Stimulated activated CD4-positive, alpha-beta T cell treated with anti-CD3 and anti-CD28 coated beads, Interleukin-15, amount 100 ng/mL, for 24 hours (primary cell): Measurements from ENCODE around the gene FAM149B1.
"Not testable (repeated sequence)": the region's sequence is repeated elsewhere in the genome, so short reads cannot be mapped to it uniquely, and the experiment has no call there.

Experiments used
- DNase-seq: peaks from one replicate; pipeline ENCODE4 v3.0.0-alpha.2; 2020

Gene FAM149B1

GRCh38 chr10:73238990-73239566 lies 71.2 kb downstream of the FAM149B1 start:
- DNase-seq = no peak

GRCh38 chr10:73239908-73240307 lies 72.0 kb downstream of the FAM149B1 start:
- DNase-seq = no peak

- DNase-seq = no peak
Measured at GRCh38 chr10:73244866-73245477, 77.1 kb downstream of the FAM149B1 start.

DNA sequence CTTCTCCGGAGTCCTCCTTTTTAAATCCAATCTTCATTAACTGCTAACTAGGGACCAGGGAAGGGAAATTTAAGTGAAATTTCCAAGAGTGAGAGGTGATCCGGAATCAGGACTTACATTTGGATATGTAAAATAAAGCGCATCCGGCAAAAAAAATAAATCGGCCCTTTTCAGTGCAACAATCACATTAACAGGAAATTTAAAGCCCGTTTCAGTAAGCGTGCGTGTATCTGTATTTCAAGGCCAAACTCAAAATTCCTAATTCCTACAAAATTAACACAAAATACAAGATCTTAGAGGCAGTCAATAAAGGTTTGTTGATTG lies 78.4 kb downstream of the FAM149B1 start:
- no peak for DNase-seq

DNA sequence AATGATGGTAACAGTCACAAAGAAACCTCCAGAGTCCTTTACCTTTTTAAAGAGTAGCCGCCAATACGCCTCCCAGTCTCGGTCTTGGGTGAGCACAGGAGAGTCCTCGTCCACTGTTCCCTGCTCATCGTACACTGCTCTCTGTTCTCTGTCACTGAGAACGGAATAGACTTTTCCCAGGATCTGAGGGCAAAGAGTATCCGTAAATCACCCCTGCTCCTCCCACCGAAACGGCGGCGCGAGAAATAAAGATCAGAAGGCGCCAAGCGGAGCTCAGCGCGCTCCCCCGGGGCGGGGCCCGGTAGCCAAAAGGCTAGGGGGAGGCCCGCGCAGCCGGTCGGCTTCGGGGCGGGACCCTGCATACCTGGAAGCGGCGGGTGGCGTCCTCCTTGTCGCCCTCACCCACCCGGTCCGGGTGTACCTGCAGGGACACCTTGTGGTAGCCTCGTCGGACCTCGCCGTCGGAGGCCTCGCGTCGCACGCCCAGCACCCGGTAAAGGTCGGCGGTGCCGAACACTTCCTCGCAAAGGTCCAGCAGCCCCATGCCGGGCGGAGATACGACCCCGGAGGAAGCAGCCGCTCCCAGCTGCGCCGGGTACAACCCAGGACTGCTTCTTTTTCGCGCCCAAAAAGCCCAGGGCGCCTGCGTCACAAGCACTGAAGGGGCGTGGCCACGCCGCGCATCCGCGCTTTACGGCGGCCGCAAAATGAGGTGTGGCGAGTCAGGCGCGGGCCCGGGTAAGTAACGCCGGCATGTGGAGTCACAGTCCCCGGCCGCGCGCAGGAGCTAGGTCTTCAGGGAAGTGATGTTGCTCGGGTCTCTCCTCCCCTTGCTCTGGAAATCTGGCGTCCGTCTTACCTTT lies 79.0 kb downstream of the FAM149B1 start, which contains the start of gene DNAJC9:
TSS of gene DNAJC9 (minus strand) at position 610 of the 863 bp plus-strand sequence. CDS start at position 544, 66 bp downstream.
- peak; percentile 97 for DNase-seq

DNA sequence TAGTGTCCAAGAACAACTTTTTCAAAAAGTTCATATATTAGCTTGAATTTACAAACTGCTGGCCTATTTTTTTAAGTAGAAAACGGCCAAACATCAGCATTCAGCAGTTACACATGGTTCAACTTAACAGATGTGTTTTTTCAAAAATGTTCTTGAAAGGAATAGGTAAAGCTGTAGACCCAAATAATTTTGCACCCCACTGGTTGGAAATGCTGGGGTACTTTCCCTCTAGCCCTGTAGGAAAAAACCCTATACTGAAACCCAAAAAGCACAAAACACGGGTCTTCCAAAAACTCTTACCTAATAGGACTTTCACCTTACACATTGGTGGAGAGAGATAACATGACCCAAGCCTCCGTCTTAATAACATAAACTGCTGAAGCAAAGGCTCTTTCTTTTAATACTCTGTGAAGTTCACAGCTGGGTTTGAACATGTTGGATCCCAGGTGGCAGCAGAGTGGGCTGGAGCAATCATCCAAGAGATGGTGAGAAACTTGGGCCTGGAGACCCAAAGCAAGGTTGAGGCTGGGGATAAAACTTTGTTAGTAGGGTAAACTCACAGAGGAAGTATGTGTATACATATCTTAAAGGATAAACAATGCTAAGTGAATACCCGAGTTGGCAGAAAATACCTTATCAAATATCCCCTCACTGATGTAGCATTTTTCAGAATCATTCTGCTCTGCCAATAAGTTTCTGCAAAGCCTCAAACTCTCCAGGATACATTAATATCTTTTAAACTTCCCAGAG lies 79.8 kb downstream of the FAM149B1 start:
- DNase-seq = peak; percentile 13

GRCh38 chr10:73248259-73248724 lies 80.4 kb downstream of the FAM149B1 start:
- no peak for DNase-seq

DNA sequence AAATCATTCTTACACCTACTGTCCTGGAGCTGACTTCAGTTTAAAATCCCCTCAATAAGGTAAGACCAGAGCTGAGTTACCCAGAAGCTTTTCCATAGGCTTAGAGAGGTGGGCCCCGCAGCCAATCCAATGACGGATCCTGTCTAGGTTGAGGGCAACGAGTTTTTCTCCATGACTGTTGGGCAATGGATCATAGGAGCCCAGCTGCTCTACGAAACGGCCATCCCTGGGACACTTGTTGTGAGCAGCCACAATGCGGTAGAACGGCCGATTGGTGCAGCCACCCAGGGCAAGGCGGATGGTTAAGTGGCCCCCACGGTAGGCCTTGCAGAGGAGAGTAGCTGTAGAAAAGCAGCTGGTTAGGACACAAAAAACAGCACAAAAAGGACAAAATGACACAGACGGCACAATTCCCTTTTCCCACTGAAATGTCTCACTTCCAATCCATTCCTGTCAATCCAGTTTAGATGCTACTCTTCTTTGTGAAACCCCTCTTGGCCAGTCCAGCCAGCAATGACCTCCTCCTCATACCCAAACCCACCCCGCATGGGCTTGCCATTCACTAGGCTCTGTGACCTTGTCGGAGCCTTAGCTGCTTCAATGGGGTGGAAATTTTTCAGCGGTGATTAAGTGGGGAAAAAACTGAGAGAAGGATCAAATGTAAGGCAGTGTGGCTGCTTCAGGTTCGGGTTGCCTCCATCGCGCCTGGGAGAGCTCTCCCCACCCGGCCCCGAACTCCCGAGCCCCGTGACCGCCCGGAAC lies 83.9 kb downstream of the FAM149B1 start:
- DNase-seq = peak; percentile 18

DNA sequence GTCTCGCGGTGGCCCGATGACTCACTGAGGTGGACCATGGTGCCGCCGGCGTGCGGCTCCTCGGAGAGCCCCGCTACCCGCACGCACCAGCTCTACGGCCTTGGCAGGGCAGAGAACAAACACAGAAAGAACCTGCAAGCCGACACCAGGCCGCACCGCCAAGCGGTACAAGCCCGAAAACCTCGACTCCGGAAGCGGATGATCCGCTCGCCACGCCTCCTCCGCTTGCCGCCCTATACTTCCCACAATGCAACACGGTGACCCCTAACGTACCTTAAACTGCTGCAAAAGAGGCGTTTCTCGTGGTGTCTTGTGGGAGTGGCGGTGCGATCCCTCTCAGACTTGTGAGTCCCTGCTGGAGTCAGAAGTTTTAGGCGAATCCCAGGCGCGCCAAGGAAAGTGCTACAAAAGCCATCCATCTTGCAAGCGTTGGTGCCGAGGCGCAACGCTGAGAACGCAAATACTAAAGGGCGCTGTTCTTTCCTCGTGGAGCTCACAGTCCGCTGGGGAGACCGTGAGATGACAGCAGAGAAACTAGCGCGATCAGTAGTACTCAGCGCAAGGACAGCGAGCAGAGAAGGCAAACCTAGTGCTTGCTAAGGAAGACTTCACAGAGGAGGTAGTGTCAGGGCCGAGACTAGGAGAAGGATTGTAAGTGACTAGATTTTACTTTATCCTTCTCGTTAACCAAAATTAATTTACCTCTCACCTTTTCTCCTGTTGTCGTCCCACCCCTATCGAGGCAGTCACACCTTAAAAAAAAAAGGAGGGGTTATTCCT lies 84.7 kb downstream of the FAM149B1 start, which contains the start of gene MRPS16:
TSS of gene MRPS16 (minus strand) at position 200 of the 780 bp plus-strand sequence. CDS start at position 38, 162 bp downstream.
- DNase-seq = peak; percentile 95

DNA sequence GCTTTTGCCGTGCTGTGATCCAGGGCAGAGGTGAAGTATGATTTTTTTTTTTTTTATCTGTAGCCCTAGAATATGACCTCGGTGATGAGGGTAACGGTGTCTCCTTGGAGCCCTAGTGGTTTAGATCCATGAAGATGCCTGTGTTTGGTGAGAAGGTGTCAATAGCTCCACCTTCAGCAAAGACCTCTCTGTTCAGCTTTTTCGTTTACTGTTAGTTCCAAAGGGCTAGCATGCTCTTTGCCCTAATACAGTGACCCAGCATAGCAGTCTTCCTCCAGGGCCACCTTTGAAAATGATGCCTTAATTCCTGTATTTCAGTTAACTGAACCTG lies 85.3 kb downstream of the FAM149B1 start:
- DNase-seq = no peak

- not testable (repeated sequence) for DNase-seq
Measured at GRCh38 chr10:73258612-73259011, 90.7 kb downstream of the FAM149B1 start.

DNA sequence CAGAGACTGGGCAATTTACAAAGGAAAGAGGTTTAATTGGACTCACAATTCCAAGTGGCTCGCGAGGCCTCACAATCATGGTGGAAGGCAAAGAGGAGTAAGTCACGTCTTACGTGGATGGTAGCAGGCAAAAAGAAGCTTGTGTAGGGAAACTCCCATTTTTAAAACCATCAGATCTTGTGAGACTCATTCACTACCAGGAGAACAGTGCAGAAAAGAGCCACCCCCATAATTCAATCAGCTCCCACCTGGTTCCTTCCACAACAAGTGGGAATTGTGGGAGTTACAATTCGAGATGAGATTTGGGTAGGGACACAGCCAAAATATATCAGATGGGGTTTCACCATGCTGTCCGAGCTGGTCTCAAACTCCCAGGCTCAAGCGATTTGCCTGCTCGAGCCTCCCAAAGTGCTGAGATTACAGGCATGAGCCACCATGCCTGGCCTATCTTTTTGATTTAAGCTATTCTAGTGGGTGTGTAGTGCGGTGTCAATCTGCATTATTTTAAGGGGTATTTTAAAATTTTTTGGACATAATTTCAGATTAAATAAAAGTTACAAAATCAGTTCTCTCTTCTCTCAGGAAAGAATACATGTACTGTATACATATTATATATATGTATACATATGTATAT lies 93.6 kb downstream of the FAM149B1 start:
- no peak for DNase-seq

- DNase-seq = no peak
Measured at GRCh38 chr10:73262105-73262730, 94.3 kb downstream of the FAM149B1 start.

DNA sequence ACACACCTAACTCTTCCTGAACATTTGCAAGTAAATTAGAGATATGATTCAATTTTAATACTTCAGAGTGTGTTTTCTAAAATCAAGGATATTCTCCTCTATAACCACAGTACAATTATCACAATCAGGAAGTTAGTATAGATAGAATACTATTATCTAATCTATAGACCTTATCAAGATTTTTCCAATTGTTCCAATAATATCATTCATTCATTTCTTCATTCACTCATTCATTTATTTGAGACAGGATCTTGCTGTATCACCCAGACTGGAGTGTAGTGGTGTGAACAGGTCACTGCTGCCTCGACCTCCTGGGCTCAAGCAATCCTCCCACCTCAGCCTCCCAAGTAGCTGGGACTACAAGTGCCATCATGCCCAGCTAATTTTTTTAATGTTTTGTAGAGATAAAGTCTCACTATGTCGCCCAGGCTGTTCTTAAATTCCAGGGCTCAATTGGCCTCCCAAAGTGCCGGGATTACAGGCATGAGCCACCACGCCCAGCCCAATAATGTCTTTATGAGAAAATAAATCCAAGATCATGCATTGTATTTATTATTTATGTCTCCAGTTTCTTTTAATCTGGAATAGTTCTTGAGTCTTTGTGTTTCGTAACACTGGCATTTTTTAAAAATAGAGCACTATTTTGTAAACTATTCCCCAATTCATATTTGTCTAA lies 95.1 kb downstream of the FAM149B1 start:
- no peak for DNase-seq

DNA sequence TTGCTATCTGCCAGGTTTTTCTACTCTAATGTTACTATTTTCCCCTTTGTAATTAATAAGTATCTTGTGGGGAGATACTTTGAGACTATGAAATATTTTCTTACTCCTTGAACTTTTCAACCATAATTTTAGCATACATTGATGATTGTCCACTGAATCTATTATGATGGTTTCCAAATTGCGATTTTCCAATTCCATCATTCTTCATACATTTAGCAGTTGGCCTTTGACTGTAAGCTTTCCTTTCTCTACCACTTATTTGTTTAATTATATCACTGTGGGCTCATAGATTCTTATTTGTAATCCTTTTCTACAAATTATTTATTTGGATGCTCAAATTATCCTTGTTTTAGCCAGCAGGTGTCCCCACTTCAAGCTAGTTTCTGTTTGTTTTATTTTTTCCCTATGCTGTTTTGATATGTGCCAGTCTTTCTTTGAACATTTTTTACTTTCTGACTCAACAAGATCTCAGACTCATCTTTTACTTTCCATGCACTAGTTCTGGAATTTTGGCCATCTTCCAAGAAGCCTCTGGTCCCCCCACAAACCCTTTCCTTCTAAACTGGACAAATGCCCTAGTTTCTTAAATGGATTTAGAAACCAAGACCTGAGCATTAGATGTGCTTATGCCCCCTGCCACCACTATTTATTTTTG lies 95.9 kb downstream of the FAM149B1 start:
- DNase-seq = no peak

GRCh38 chr10:73264423-73264822 lies 96.5 kb downstream of the FAM149B1 start:
- no peak for DNase-seq

DNA sequence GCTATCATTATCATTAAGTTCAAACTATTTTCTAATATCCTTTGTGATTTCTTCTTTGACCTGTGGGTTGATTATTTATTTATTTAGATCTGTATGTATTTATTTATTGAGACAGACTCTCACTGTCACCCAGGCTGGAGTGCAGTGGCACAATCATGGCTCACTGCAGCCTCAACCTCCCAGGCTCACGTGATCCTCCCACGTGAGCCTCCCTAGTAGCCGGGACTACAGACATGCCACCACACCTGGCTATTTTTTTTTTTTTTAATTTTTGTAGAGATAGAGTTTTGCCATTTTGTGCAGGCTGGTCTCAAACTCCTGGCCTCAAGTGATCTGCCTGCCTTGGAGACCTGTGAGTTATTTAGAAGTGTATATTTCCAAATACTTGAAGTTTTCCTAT lies 113.2 kb downstream of the FAM149B1 start:
- DNase-seq = no peak

DNA sequence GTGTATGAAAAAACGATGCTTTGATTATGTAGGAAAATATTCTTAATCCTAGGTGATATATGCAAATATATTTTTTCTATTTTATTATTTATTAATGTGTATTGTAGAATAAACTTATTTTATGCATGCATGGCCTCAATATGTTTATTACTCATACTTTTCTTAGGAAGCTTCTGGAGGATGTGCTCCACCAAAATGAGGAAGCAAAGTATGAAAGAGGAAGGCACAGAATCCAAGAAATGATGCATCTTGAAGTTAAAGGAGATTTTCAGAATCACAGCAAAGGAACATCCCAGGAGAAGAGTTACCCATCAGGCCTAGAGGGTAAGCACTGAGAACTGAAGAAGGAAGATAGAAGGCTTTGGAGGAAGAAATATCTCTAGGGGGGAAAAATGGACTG lies 119.5 kb downstream of the FAM149B1 start:
- DNase-seq = no peak

GRCh38 chr10:73289958-73290357 lies 122.0 kb downstream of the FAM149B1 start:
- no peak for DNase-seq
